HG03196 (cell line): ENCODE results near the gene OR52N5.

Experiments
- ATAC-seq: cut with Tn5 transposase; IDR thresholded peaks from one replicate; pipeline ENCODE4 v1.9.1; 2021; ENCODE audit not compliant: unreplicated experiment

Gene OR52N5

GRCh38 chr11:5783255-5783654 lies at the start of gene OR52N5:
Gene OR52N5, minus strand, starts transcription at chr11:5783355. Its CDS starts 4,721 bp downstream, at chr11:5778634.
- ATAC-seq, result no peak

GRCh38 chr11:5831196-5831829 lies 48.2 kb upstream of the OR52N5 start:
- no peak for ATAC-seq

- ATAC-seq, result no peak
Observed at GRCh38 chr11:5818245-5818886, 35.2 kb upstream of the OR52N5 start.

- no peak for ATAC-seq
Observed at GRCh38 chr11:5815534-5815933, 32.4 kb upstream of the OR52N5 start.

- ATAC-seq, result no peak
Observed at GRCh38 chr11:5809905-5810795, 27.0 kb upstream of the OR52N5 start.

- no peak for ATAC-seq
Observed at GRCh38 chr11:5809122-5809519, 26.0 kb upstream of the OR52N5 start.

- peak; percentile 93 for ATAC-seq
Observed at GRCh38 chr11:5808500-5809121, 25.5 kb upstream of the OR52N5 start, which contains the start of gene OR52N2. Gene OR52N2, plus strand, starts transcription at chr11:5808924. Its CDS starts 11,412 bp downstream, at chr11:5820336.

GRCh38 chr11:5807580-5807979 lies 24.4 kb upstream of the OR52N5 start:
- no peak for ATAC-seq

- ATAC-seq, result no peak
Observed at GRCh38 chr11:5803982-5804381, 20.8 kb upstream of the OR52N5 start.

GRCh38 chr11:5796541-5796940 lies 13.4 kb upstream of the OR52N5 start:
- no peak for ATAC-seq

- ATAC-seq, result no peak
Observed at GRCh38 chr11:5791165-5791564, 8.0 kb upstream of the OR52N5 start, which contains the start of gene OR52N1. Gene OR52N1, minus strand, starts transcription at chr11:5791265. Its CDS starts 2,449 bp downstream, at chr11:5788816.

- no peak for ATAC-seq
Observed at GRCh38 chr11:5767056-5767455, 16.1 kb downstream of the OR52N5 start.

GRCh38 chr11:5753943-5754342 lies 29.2 kb downstream of the OR52N5 start, which contains the start of gene OR52N4:
Gene OR52N4, plus strand, starts transcription at chr11:5754243. Its CDS starts 498 bp downstream, at chr11:5754741.
- no peak for ATAC-seq

- ATAC-seq, result no peak
Observed at GRCh38 chr11:5749836-5750235, 33.3 kb downstream of the OR52N5 start.

GRCh38 chr11:5746614-5747013 lies 36.5 kb downstream of the OR52N5 start:
- no peak for ATAC-seq

GRCh38 chr11:5738431-5738830 lies 44.7 kb downstream of the OR52N5 start:
- no peak for ATAC-seq

GRCh38 chr11:5737670-5738392 lies 45.3 kb downstream of the OR52N5 start:
- ATAC-seq, result no peak

- no peak for ATAC-seq
Observed at GRCh38 chr11:5737091-5737490, 46.1 kb downstream of the OR52N5 start.

GRCh38 chr11:5736396-5736795 lies 46.8 kb downstream of the OR52N5 start, which contains the start of gene OR56B1:
Gene OR56B1, plus strand, starts transcription at chr11:5736448. Its CDS starts 69 bp downstream, at chr11:5736517.
- ATAC-seq, result no peak

- ATAC-seq, result no peak
Observed at GRCh38 chr11:5727691-5728090, 55.5 kb downstream of the OR52N5 start.
